SU-DHL-6 (cell line): ENCODE measurements around the gene TRIM34.

Experiments used
- H2AFZ ChIP-seq: fragments of 200-600 bp; sonication (generic); 2 replicates; pipeline ENCODE4 v1.6.1; 2014; ENCODE audit warnings: low read depth, mild to moderate bottlenecking, moderate library complexity, mixed read lengths, antibody characterized with exemption, low read length; ENCODE audit not compliant: severe bottlenecking
- H3F3A ChIP-seq: fragments of 200-600 bp; shearing (Covaris generic); 2 replicates; pipeline ENCODE4 v1.6.0; 2016; ENCODE audit warnings: antibody characterized with exemption, mild to moderate bottlenecking; ENCODE audit not compliant: insufficient read depth
- H3K27ac ChIP-seq: fragments of 200-600 bp; sonication (generic); 2 replicates; pipeline ENCODE4 v1.5.1; 2016; ENCODE audit warnings: low read depth, mild to moderate bottlenecking, low read length, moderate library complexity, mixed read lengths
- H3K27me3 ChIP-seq: fragments of 200-600 bp; sonication (generic), shearing (Covaris generic); 2 replicates; pipeline ENCODE4 v1.6.0; 2014; ENCODE audit warnings: mild to moderate bottlenecking, low read length
- H3K36me3 ChIP-seq: fragments of 200-600 bp; sonication (generic); 2 replicates; pipeline ENCODE4 v1.6.1; 2014; ENCODE audit warnings: mild to moderate bottlenecking, low read length, mixed read lengths
- H3K4me2 ChIP-seq: fragments of 300-600, 200-600 bp; shearing (Covaris generic), sonication (generic); 2 replicates; pipeline ENCODE4 v1.6.0; 2014; ENCODE audit warnings: low read length, low read depth, mild to moderate bottlenecking; ENCODE audit not compliant: poor library complexity, severe bottlenecking
- H3K4me3 ChIP-seq: fragments of 200-600 bp; sonication (generic); 2 replicates; pipeline ENCODE4 v1.5.1; 2014; ENCODE audit warnings: antibody characterized with exemption, low read length, mild to moderate bottlenecking, mixed read lengths; ENCODE audit not compliant: insufficient read depth, poor library complexity, severe bottlenecking
- H3K79me2 ChIP-seq: fragments of 200-600 bp; sonication (generic); 2 replicates; pipeline ENCODE4 v1.6.1; 2014; ENCODE audit warnings: mild to moderate bottlenecking, low read length, moderate library complexity; ENCODE audit not compliant: insufficient read depth
- H3K9ac ChIP-seq: fragments of 200-600 bp; sonication (generic); 2 replicates; pipeline ENCODE4 v1.7.0; 2014; ENCODE audit warnings: mild to moderate bottlenecking, low read length
- H3K9me2 ChIP-seq: fragments of 200-600 bp; sonication (generic); replicated peaks from 2 replicates; pipeline ENCODE4 v1.6.1; 2014; ENCODE audit warnings: low read length; ENCODE audit not compliant: insufficient read depth
- H3K9me3 ChIP-seq: fragments of 200-600 bp; sonication (generic); 2 replicates; pipeline ENCODE4 v1.6.1; 2014; ENCODE audit warnings: low read length, mixed read lengths; ENCODE audit not compliant: insufficient read depth
- H4K20me1 ChIP-seq: fragments of 200-600 bp; sonication (generic); 2 replicates; pipeline ENCODE4 v1.6.1; 2014; ENCODE audit warnings: low read depth, mild to moderate bottlenecking, antibody characterized with exemption, low read length, moderate library complexity, mixed read lengths
- CTCF ChIP-seq: fragments of 200-600 bp; sonication (generic); IDR thresholded peaks from one replicate; pipeline ENCODE4 v1.5.1; 2017; ENCODE audit warnings: antibody characterized with exemption, mild to moderate bottlenecking, low read length, moderate library complexity; ENCODE audit not compliant: insufficient read depth, poor library complexity, severe bottlenecking
- EZH2phosphoT487 ChIP-seq: fragments of 200-600 bp; sonication (generic), shearing (Covaris generic); conservative IDR thresholded peaks from 2 replicates; pipeline ENCODE4 v1.6.1; 2018; ENCODE audit warnings: mild to moderate bottlenecking, antibody characterized with exemption, low read length, moderate library complexity, mixed read lengths

TRIM34 gene

DNA sequence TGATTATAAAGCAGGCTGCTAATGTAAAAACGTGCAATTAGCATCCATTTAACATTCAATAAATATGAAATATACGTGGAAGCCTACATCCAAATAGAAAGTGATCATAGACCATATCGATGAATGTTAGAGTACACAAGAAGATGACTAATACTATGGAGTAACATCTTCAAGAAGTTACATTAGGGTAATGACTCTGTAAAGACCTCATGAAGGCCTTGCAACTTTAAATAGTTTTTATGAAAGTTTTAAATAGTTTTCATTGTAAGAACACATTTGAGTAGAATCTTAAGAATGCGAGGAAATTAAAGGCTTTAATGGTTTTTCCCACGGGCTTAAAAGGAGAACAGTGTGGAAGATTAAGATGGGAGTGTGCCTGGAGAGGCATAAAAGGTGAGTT, 1.4 kb downstream of the TRIM34 start:
- Histone ChIP-seq H3K4me3 (no peak overlapping the region), H3K9ac (0 out of 2 replicates have a peak overlapping the region, but pooled peaks have one; percentile 57)

DNA sequence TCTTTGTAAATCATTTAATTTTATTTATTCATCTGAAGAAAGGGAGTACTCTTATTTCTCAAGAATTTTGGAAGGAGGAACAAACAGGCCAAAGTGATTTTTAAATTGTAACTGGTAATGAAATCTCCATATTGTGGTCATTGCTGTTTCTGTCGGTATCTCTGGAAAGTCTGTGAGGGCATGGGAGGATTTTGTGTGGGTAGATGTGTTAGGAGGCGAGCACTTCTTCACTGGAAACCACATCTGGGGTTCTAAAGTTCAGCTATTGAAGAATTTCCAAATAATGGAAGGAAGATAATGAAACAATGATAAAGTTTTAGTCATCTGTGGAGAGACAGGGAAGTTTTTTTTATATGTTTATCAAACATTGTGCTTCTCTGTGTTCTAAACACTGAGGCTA, 6.6 kb downstream of the TRIM34 start:
- no peaks in the 10 kb centered on the region for H3K9me2 ChIP-seq
- no peaks in the 10 kb centered on the region for H4K20me1 ChIP-seq
- peak overlapping the region; percentile 45 for H2AFZ ChIP-seq
- no peaks in the 10 kb centered on the region for H3F3A ChIP-seq
- no peaks in the 10 kb centered on the region for H3K9me3 ChIP-seq
- peak overlapping the region; percentile 7; the same call in 1 of the 2 replicates for H3K9ac ChIP-seq
- peak overlapping the region; percentile 53 for H3K4me2 ChIP-seq
- peaks cover 4% of the 10 kb centered on the region for H3K36me3 ChIP-seq
- H3K27ac ChIP-seq: peak overlapping the region; percentile 49
- H3K4me3 ChIP-seq: no peak overlapping the region
- no peaks in the 10 kb centered on the region for H3K79me2 ChIP-seq
- no peaks in the 10 kb centered on the region for H3K27me3 ChIP-seq
- TF ChIP-seq CTCF: no peak

More for the DNA sequence above, 1.4 kb downstream of the TRIM34 start:
- Histone ChIP-seq H3K27ac (no peak overlapping the region), H3K9me2 (no peaks in the 10 kb centered on the region), H2AFZ (no peak overlapping the region), H4K20me1 (no peaks in the 10 kb centered on the region), H3F3A (no peaks in the 10 kb centered on the region), H3K9me3 (no peaks in the 10 kb centered on the region), H3K36me3 (no peaks in the 10 kb centered on the region), H3K4me2 (peak overlapping the region; percentile 83), H3K27me3 (no peaks in the 10 kb centered on the region), H3K79me2 (no peaks in the 10 kb centered on the region)
- TF ChIP-seq CTCF (no peak), EZH2phosphoT487 (no peak)

DNA sequence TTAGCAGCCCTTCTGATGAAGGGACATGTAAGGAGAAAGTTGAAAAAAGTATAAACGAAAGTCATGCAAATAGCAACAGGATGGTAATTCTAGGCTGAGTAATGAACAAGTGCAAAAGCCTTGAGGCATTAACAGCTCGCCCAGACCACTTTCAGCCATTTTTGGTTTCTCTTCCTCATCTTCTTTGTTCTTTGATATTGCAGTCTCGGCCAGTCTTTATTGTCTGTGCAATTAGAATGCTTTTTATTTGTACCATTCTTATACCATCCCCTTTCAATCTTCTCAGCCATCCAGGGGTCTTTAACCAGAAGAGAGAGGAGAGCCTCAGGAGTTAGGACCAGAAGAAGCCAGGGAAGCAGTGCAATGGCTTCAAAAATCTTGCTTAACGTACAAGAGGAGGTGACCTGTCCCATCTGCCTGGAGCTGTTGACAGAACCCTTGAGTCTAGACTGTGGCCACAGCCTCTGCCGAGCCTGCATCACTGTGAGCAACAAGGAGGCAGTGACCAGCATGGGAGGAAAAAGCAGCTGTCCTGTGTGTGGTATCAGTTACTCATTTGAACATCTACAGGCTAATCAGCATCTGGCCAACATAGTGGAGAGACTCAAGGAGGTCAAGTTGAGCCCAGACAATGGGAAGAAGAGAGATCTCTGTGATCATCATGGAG, 7.3 kb downstream of the TRIM34 start:
- Histone ChIP-seq H3K4me2 (peak overlapping the region; percentile 53), H3K9me3 (no peaks in the 10 kb centered on the region), H2AFZ (peak overlapping the region; percentile 45)

More for the DNA sequence above, 7.3 kb downstream of the TRIM34 start:
- Histone ChIP-seq H3K79me2 (no peaks in the 10 kb centered on the region), H3K36me3 (peaks cover 4% of the 10 kb centered on the region), H3F3A (no peaks in the 10 kb centered on the region), H3K9me2 (no peaks in the 10 kb centered on the region), H3K27me3 (no peaks in the 10 kb centered on the region), H3K9ac (peak overlapping the region; percentile 7; the same call in 1 of the 2 replicates), H3K4me3 (peak overlapping the region; percentile 2), H4K20me1 (no peaks in the 10 kb centered on the region), H3K27ac (peak overlapping the region; percentile 49)
- TF ChIP-seq EZH2phosphoT487: no peak
- TF ChIP-seq CTCF: no peak
